Neural progenitor cell (in vitro differentiated cells): ENCODE results near the gene CEP44.

ENCODE experiments used
- EZH2 ChIP-seq: fragments of 200-600 bp; sonication (generic); IDR thresholded peaks from 2 replicates; pipeline ENCODE4 v1.6.1; 2017; ENCODE audit warnings: antibody characterized with exemption, mild to moderate bottlenecking, moderate library complexity
- EZH2phosphoT487 ChIP-seq: fragments of 200-600 bp; sonication (generic); IDR thresholded peaks from 2 replicates; pipeline ENCODE4 v1.6.1; 2017; ENCODE audit warnings: antibody characterized with exemption
- TF ChIP-seq, protein P1 (sequence below): fragments of 200-600 bp; sonication (generic); IDR thresholded peaks from 2 replicates; pipeline ENCODE4 v1.5.1; 2017; ENCODE audit warnings: antibody characterized with exemption, mild to moderate bottlenecking

DNA sequence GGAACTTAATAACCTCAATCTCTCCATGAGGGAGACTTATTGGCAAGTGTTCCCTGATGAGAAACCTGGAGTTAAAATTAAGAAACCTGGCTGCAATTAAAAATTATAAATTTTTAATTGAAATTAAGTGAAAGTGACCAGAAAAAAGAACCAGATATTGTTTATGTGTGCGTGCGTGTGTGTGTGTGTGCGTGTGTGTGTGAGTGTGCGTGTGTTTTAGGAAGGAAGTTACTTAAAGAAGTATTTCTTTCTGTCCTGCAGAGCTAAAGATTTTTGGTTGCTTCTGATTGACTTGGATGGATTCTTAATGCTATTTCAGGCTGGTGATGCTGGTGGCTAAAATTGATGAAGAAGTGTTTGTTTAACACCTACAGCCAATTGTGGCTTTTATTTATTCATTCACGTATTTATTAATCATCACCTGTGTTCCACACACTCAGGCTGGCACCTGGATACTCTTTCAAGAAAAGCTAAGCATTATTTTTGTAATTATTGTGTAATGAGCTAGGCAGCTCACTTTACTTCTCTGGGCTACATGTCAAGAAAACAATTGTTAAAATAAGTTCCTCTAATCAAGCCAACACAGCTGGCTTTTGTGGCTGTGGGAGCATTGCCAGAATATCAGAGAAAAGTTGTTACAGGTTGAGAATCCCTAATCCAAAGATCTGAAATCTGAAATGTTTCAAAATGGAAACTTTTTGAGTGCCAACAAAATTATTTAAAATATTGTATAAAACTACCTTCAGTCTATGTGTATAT lies 68.5 kb downstream of the CEP44 start:
- TF ChIP-seq EZH2 (no peak), EZH2phosphoT487 (no peak)
- TF ChIP-seq, protein P1, sequence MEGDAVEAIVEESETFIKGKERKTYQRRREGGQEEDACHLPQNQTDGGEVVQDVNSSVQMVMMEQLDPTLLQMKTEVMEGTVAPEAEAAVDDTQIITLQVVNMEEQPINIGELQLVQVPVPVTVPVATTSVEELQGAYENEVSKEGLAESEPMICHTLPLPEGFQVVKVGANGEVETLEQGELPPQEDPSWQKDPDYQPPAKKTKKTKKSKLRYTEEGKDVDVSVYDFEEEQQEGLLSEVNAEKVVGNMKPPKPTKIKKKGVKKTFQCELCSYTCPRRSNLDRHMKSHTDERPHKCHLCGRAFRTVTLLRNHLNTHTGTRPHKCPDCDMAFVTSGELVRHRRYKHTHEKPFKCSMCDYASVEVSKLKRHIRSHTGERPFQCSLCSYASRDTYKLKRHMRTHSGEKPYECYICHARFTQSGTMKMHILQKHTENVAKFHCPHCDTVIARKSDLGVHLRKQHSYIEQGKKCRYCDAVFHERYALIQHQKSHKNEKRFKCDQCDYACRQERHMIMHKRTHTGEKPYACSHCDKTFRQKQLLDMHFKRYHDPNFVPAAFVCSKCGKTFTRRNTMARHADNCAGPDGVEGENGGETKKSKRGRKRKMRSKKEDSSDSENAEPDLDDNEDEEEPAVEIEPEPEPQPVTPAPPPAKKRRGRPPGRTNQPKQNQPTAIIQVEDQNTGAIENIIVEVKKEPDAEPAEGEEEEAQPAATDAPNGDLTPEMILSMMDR: no peak
